Spleen (tissue), 7 donors: ENCODE results near the gene SLC33A1.

Experiments
- CTCF ChIP-seq, 11 experiments: fragments of 200-600 bp in 7 of 11; fragments of 450-650 bp in 4 of 11; sonication (generic) in 4 of 11; IDR thresholded peaks in 8 of 11; conservative IDR thresholded peaks in 3 of 11; 1 replicate in 7 of 11; 2 replicates in 4 of 11; pipeline versions ENCODE4 v1.4.0 to v1.8.0; 2016 to 2021; ENCODE audit warnings: antibody characterized with exemption in 11 of 11, inconsistent platforms in 4 of 11, mild to moderate bottlenecking in 1 of 11
- POLR2A ChIP-seq, 3 donors: fragments of 450-650 bp; IDR thresholded peaks; one replicate each; pipeline ENCODE4 v1.5.1; 2017; ENCODE audit warnings: antibody characterized with exemption in 3 of 3, mild to moderate bottlenecking in 1 of 3
- POLR2AphosphoS5 ChIP-seq, 3 donors: sonication (generic); formaldehyde crosslinking; IDR thresholded peaks; one replicate each; pipeline ENCODE4 v1.5.1; 2017; ENCODE audit warnings: antibody characterized with exemption in 3 of 3
- donor health status: DM: no; HTN: no; CAD: no; lungs with moderate emphysema.
- donor health status: DM: no; HTN: no; CAD: no.
- donor health status: DM: no; HTN: no; CAD: no.

GRCh38 chr3:155863072-155863784 lies 9.0 kb upstream of the SLC33A1 start:
- no peak for TF ChIP-seq CTCF (IDR thresholded peaks at IDR 0.05 in 8 of 11, conservative IDR thresholded peaks at IDR 0.05 in 3 of 11)
- TF ChIP-seq POLR2A (IDR thresholded peaks at IDR 0.05) = no peak
- TF ChIP-seq POLR2AphosphoS5 (IDR thresholded peaks at IDR 0.05) = no peak
